Immature natural killer cell (primary cell): Measurements from ENCODE around the gene TMEM266. TPM values are rescaled to one million over a fixed set of nuclear protein-coding genes. Genes with fewer than 3 reads are reported as not detected.

ENCODE experiments used
- DNase-seq, 3 donors: peaks; one replicate each; pipeline ENCODE4 v3.0.0; 2022; ENCODE audit warnings: mixed read lengths in 1 of 3
- H3K27ac Mint-ChIP-seq, 6 donors: one replicate each; pipeline ENCODE4 v1.8.0; 2020; ENCODE audit warnings: mixed read lengths in 6 of 6, mild to moderate bottlenecking in 5 of 6, inconsistent platforms in 4 of 6, moderate library complexity in 3 of 6
- H3K27me3 Mint-ChIP-seq, 3 donors: one replicate each; pipeline ENCODE4 v1.8.0; 2020 to 2021; ENCODE audit warnings: low read depth in 3 of 3, mild to moderate bottlenecking in 3 of 3, mixed read lengths in 3 of 3, moderate library complexity in 3 of 3, inconsistent platforms in 1 of 3
- H3K36me3 Mint-ChIP-seq, 3 donors: one replicate each; pipeline ENCODE4 v1.8.0; 2020; ENCODE audit warnings: mixed read lengths in 3 of 3, inconsistent platforms in 2 of 3, mild to moderate bottlenecking in 2 of 3
- H3K4me1 Mint-ChIP-seq, 2 donors: one replicate each; pipeline ENCODE4 v1.8.0; 2020; ENCODE audit warnings: inconsistent platforms in 2 of 2, mild to moderate bottlenecking in 2 of 2, mixed read lengths in 2 of 2, moderate library complexity in 1 of 2
- H3K4me3 Mint-ChIP-seq, 5 donors: one replicate each; pipeline ENCODE4 v1.8.0; 2020; ENCODE audit warnings: mild to moderate bottlenecking in 5 of 5, mixed read lengths in 5 of 5, inconsistent platforms in 3 of 5, moderate library complexity in 3 of 5
- H3K9me3 Mint-ChIP-seq, 6 donors: one replicate each; pipeline ENCODE4 v1.8.0; 2020; ENCODE audit warnings: mild to moderate bottlenecking in 6 of 6, mixed read lengths in 6 of 6, inconsistent platforms in 4 of 6, moderate library complexity in 3 of 6
- polyA plus RNA-seq, 3 donors: library from polyadenylated mRNA; unstranded; fragments of 300-500 nt; fragmentation: Illumina TruSeq; gene quantifications; one replicate each; pipeline ENCODE4 v1.2.3, GENCODE V29; 2021

TMEM266 gene
- polyA plus RNA-seq, 3 donors from 2014 or later, result not detected

DNA sequence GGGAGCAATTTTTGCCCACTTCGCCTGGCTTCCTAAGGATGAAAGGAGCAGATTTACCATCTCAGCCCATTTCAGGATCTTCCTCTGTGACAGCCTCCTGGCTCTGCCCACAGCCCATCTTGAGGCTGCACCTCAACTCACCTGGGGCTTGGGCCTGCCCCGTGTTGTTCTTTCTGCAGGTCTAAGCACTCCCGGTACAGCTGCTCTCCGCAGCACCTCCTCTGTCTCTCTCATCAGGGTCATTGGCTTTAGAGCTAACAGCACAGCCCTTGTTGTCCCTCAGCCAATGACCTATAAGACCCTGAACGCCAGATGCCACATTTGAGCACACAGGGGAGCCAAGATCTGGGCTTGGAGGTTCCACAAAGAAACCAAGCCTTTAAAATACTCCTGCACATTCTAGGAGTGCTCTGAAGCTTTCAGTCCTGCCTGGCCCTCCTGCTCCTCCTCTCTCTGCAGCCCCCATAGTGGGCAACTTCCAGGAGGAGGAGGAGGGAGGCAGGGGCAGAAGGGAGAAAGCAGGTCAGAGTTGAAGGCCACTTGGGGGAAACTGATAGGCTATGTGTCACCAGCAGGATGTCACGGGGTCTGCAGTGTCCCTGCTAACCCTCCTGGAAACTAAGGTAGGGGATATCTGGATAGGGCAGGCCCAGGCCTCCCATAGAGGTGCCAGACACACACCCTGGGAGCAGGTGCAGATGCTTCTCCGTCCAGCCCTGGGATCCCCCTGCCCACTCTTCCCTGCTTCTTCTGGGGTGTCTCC is 135.9 kb downstream of the TMEM266 start:
- Mint-ChIP-seq H3K4me3 (no peak overlapping the region), H3K9me3 (peaks cover 0 to 3% (median 0%) of the 10 kb centered on the region in 6 donors), H3K27me3 (peaks cover 5 to 10% (median 7%) of the 10 kb centered on the region in 3 donors), H3K27ac (peak overlapping the region in 1 of 6 donors; percentile 28), H3K36me3 (peaks cover 0 to 4% (median 0%) of the 10 kb centered on the region in 3 donors), H3K4me1 (peaks cover 7 to 9% of the 10 kb centered on the region in 2 donors)
- no peak for DNase-seq

DNA sequence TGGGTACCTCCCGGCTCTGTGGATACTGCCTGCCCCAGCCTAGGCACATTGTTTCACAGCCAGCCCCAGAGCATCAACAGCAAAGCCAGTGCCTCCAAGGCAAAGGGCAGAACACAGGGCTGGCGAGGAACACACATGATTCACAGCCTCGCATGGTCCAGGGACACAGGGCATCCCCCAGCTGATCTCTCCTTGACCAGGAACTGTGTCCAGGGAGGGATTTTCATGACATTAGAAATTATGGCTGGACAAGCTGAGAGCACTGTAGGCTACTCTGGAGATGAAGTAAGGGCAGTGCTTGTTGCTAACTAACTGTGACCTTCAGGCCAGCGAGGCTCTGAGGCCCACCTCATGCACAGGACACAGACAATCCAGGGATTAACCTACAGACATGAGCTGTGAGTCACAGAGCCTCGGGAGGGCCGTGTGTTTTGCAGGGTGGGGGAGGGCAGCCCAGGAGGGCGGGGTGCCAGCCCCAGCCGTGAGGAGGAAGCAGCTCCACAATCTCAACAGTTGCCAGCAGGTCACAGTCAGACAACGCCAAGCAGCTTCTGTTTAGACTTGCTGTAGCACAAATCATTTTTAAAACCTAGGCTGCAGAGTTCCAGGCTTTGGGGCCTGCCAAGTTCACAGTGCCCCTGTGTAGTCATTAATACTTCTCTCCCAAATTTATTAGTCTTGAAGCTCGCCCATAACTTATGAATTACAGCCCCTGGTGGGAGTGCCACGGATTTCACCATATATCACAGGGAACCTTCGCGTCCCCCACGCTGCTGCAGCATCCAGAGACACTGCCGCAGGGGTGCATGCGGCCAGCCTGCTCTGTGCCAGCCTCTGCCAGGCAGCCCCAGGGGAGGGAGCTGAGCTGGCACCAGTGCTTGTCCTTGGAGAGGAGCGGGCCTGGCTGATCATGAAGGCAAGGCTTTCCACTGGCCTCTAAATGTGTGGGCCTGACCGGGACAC is 136.8 kb downstream of the TMEM266 start:
- Mint-ChIP-seq H3K36me3 (peaks cover 0 to 4% (median 0%) of the 10 kb centered on the region in 3 donors), H3K27me3 (peaks cover 2 to 8% (median 5%) of the 10 kb centered on the region in 3 donors), H3K9me3 (peaks cover 0 to 3% (median 0%) of the 10 kb centered on the region in 6 donors), H3K4me3 (no peak overlapping the region), H3K4me1 (peaks cover 0 to 3% of the 10 kb centered on the region in 2 donors), H3K27ac (peak overlapping the region in 1 of 6 donors; percentile 24)
- no peak for DNase-seq

DNA sequence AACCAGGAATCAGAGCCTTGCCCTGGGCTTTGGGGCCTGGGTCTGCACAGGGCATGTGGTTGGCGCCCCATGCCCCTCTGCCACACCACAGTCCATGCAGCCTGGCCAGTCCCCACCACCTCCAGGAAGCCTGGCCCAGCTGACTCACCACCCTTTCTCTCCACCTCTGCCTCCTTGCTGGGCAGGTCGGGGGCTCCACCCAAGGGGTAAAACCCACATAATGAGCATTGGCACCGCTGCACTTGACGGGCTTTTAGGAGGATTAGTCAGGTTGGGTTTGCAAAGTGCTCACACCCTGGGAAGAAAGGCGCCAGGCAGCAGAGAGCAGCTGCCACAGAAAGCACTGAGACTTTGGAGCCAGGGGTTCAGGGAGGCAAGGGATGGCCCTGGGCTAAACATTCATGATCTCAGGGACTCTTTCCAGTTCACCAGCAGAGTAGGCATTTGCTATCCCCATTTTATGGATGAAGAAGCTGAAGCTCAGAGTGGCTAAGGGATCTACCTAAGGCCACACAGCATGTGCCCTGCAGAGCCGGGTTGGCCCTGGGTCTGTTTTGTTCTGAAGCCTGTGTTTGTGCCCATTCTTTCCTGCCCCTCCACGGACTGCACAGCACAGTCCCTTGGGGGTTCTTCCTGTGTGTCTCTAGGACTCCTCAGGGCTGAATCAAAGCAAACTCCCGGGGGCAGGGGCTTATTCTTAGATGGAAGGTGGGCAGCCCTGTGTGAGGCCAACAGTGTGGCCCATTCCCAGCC is 138.1 kb downstream of the TMEM266 start:
- H3K4me1 Mint-ChIP-seq, result peaks cover 0 to 3% of the 10 kb centered on the region in 2 donors
- no peaks in the 10 kb centered on the region for H3K9me3 Mint-ChIP-seq
- H3K27me3 Mint-ChIP-seq, result peaks cover 2 to 7% (median 5%) of the 10 kb centered on the region in 3 donors
- no peak for DNase-seq
- peaks cover 0 to 4% (median 0%) of the 10 kb centered on the region in 3 donors for H3K36me3 Mint-ChIP-seq
- H3K4me3 Mint-ChIP-seq, result no peak overlapping the region
- no peak overlapping the region for H3K27ac Mint-ChIP-seq

DNA sequence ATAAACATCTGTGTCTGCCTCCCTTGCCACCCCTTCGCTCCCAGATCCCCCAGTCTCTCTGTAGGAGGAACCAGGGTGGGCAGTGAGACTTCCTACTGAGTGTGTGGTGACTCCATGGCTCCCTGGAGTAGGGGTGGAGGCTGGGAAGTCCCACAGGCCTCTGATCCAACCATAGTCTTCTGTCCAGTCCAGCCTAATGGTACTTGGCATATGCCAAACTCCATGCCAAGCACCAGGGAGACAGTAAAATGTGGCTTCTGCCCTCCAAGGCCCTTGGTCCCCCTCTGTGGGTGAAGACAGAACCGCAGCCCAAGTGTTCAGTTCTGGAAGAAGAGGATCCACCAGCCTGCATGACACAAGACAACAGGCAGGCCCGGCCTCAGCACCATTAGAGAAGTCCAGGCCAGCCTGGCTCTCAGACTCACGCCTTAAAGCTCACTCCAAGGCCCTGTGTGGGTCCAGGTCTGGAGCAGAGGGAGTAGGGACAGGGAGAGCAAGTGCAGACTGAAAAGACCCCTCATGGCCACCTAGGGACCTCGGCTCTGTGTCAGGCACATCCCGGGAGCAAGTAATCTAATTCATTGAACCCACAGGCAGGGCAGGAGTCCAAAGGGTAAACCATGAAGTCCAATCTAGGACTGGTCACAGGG is 138.8 kb downstream of the TMEM266 start:
- H3K4me1 Mint-ChIP-seq, result peaks cover 0 to 3% of the 10 kb centered on the region in 2 donors
- H3K27me3 Mint-ChIP-seq, result peaks cover 2 to 5% (median 4%) of the 10 kb centered on the region in 3 donors
- H3K36me3 Mint-ChIP-seq, result peaks cover 0 to 4% (median 0%) of the 10 kb centered on the region in 3 donors
- H3K27ac Mint-ChIP-seq, result no peak overlapping the region
- DNase-seq, result no peak
- H3K9me3 Mint-ChIP-seq, result no peaks in the 10 kb centered on the region
- no peak overlapping the region for H3K4me3 Mint-ChIP-seq

DNA sequence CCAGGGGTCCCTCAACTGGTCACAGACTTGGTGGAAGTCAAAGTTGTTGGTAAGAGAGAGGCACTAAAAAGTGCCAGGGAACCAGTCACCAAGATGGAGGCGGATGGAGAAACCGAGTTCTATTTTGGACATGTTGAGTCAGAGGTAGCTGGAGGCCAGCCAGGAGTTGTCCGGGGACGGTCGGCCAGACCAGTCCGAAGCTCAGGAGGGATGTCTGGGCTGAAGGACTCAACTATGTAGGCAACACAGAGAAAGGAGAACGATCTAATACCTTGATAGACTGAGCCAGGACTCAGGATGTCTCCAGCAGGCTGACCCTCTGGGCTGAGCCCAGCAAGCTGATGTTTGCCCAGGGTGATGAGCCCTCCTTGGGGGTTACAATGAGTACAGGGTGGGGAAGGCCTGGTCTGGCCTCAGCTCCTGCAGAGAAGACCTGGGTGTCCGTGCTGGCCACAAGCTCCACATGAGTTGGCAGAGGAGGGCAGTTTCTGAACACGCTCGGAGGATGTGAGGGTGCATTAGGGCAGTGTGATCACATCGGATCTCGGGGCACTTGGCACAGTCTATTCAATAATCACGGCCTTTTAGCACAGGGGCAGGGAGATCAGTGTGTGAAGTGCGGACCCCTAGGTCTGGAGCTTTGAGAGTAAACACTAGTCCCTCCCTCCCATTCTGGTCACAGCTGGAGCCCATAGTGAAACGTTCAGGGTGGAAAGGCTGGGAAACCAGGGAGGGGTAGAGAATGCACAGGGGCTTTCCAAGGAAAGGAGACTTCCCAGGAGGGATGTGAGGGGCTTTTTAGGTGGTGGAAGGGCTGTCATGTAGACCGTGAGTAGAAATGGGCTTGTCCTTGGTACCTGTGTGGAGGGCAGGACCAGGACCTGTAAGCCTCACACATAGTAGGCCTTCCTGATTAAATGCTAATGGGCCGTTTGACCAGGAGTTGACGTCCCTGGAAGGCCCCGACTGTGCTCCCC is 139.6 kb downstream of the TMEM266 start:
- peaks cover 0 to 4% (median 0%) of the 10 kb centered on the region in 3 donors for H3K36me3 Mint-ChIP-seq
- H3K4me3 Mint-ChIP-seq, result no peak overlapping the region
- no peaks in the 10 kb centered on the region for H3K9me3 Mint-ChIP-seq
- peaks cover 0 to 2% (median 0%) of the 10 kb centered on the region in 3 donors for H3K27me3 Mint-ChIP-seq
- DNase-seq, result no peak
- peaks cover 0 to 3% of the 10 kb centered on the region in 2 donors for H3K4me1 Mint-ChIP-seq
- H3K27ac Mint-ChIP-seq, result peak overlapping the region in 1 of 6 donors; percentile 49

DNA sequence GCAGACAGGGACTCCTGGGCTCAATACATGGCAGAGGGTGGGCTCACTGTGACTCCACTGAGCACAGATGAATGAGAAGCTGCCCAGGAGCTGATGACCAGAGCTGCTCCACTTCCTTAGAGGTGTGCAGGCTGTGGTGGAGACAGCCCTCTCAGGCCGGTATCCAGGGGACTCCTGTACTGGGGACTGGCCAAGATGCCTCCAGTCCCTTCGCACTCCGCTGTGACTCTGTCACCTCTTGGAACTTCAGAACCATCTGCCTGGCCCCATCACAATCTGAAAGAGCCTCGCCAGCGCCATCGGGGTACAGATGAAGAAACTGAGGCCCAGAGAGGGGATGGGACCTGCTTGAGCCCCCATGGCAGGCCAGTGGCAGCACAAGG is 140.3 kb downstream of the TMEM266 start:
- no peaks in the 10 kb centered on the region for H3K9me3 Mint-ChIP-seq
- H3K27me3 Mint-ChIP-seq, result no peaks in the 10 kb centered on the region
- DNase-seq, result no peak
- no peak overlapping the region for H3K27ac Mint-ChIP-seq
- H3K4me3 Mint-ChIP-seq, result no peak overlapping the region
- H3K36me3 Mint-ChIP-seq, result peaks cover 0 to 4% (median 0%) of the 10 kb centered on the region in 3 donors
- peaks cover 0 to 3% of the 10 kb centered on the region in 2 donors for H3K4me1 Mint-ChIP-seq

DNA sequence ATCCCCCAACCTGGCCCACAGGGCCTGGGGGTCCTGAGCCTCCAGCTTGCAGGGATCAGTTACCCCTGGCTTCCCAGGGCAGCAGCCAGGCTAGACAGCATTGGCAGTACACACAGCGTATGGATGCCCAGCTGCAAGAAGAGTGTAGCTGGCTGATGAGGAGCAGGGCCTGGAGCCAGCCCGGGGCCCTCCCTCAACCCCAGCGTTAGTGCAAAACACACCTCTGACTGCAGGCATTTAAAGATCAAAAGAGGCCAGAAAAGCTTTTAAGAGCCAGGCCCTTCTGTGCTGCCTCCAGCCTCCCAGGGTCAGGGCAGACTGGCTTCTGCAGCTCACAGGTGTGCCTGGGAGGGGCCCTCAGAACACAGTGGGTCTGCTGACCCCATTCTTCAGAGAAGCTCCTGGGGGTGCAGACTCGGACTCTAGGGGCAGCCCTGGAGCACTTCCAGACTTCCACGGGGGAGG is 140.9 kb downstream of the TMEM266 start:
- Mint-ChIP-seq H3K9me3 (no peaks in the 10 kb centered on the region), H3K27me3 (no peaks in the 10 kb centered on the region), H3K27ac (no peak overlapping the region), H3K4me1 (peaks cover 0 to 3% of the 10 kb centered on the region in 2 donors), H3K36me3 (peaks cover 0 to 4% (median 0%) of the 10 kb centered on the region in 3 donors), H3K4me3 (no peak overlapping the region)
- DNase-seq, result no peak

DNA sequence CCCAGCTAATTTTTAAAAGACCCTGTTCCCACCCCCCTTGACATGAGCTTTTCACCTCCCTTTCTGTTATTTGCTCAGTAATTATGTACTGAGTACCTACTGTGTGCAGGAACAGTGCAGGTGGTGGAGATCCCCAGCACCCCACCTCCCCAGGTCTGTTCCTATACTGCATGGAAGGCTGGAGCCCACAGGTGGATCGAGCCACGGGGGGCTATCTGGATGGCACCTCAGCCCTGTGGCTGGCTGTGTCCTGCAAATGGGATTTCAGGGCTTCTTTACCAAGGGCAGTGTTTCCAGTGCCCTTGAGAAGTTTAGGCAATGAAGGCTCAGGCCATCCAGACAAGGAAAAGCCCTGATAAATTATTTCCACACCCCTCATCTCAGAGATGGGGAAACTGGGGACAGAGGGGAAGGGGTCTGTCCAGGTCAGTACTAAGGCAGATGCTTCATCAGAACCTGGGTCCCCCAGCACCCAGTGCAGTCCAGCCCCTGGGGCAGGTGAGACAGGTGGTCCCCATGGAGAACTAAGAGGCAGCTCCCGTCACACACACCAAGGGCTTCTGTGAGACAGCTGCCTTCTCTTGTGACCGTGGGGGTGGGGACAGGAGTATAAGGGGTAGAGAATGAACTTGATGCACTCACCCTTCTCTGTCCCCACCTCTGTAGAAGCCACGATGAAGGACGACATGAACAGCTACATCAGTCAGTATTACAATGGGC is 141.9 kb downstream of the TMEM266 start:
- H3K36me3 Mint-ChIP-seq, result peaks cover 0 to 4% (median 0%) of the 10 kb centered on the region in 3 donors
- H3K9me3 Mint-ChIP-seq, result no peaks in the 10 kb centered on the region
- H3K27me3 Mint-ChIP-seq, result peaks cover 0 to under 1% (median 0%) of the 10 kb centered on the region in 3 donors
- H3K4me3 Mint-ChIP-seq, result no peak overlapping the region
- H3K4me1 Mint-ChIP-seq, result peaks cover 0 to 3% of the 10 kb centered on the region in 2 donors
- peak overlapping the region in 1 of 6 donors; percentile 55 for H3K27ac Mint-ChIP-seq
- DNase-seq, result no peak

DNA sequence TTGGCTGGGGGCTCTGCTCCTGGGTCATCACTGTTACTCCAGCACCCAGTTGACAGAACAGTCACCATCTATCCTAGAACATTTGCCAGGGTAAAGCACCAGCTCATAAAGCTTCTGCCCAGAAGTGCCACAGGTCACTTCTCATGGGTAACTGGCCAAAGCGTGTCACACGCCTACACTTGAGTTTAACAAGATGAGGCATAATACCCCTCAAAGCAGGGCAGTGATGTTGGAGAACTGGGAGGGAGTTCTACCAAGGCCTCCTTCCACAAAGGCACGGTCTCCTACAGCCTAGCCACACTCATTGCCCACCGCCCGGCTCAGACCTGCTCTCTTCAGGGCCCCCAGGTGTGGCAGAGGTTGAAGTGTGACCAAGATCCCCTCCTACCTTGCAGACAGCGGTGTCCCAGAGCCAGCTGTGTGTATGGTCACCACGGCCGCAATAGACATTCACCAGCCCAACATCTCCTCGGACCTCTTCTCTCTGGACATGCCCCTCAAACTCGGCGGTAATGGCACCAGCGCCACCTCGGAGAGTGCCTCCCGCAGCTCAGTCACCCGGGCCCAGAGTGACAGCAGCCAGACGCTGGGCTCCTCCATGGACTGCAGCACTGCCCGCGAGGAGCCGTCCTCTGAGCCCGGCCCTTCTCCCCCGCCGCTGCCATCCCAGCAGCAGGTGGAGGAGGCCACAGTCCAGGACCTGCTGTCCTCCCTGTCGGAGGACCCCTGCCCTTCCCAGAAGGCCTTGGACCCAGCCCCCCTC is 143.7 kb downstream of the TMEM266 start:
- H3K27me3 Mint-ChIP-seq, result peaks cover 0 to 4% (median 2%) of the 10 kb centered on the region in 3 donors
- peaks cover 0 to 13% (median 4%) of the 10 kb centered on the region in 3 donors for H3K36me3 Mint-ChIP-seq
- no peaks in the 10 kb centered on the region for H3K4me1 Mint-ChIP-seq
- no peak overlapping the region for H3K27ac Mint-ChIP-seq
- no peaks in the 10 kb centered on the region for H3K9me3 Mint-ChIP-seq
- no peak overlapping the region for H3K4me3 Mint-ChIP-seq
- no peak for DNase-seq

DNA sequence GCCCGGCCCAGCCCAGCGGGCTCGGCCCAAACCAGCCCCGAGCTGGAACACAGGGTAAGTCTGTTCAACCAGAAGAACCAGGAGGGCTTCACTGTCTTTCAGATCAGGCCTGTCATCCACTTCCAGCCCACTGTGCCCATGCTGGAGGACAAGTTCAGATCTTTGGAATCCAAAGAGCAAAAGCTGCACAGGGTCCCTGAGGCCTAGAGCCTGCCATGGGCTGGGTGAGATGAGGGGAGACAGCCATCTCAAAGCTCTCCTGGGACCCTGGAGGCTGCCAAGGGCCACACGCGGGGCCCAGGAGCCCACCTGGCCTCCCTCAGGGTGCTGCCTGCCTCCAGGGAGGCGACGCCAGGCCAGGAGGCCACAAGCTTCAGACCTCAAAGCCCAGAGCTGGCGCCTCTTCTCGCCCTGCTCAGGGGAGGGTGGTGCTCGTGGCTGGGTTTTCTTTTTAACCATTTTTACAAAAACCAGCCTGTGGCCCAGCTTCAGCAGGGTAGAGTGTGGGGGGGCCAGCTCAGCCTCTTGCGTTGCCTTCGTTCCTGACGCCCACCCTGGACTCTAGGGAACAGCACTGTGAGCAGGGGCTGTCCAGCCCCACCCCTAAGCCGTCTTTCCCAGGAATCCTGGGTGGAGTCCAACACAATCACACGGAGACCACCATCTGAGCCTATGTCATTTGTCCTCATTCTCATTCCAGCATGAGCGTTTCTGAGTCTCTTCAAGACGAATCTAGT is 144.5 kb downstream of the TMEM266 start:
- no peaks in the 10 kb centered on the region for H3K9me3 Mint-ChIP-seq
- H3K36me3 Mint-ChIP-seq, result peaks cover 0 to 9% (median 4%) of the 10 kb centered on the region in 3 donors
- H3K4me1 Mint-ChIP-seq, result no peaks in the 10 kb centered on the region
- H3K27ac Mint-ChIP-seq, result no peak overlapping the region
- H3K27me3 Mint-ChIP-seq, result peaks cover 0 to 4% (median 2%) of the 10 kb centered on the region in 3 donors
- no peak overlapping the region for H3K4me3 Mint-ChIP-seq
- no peak for DNase-seq
